IMR-90 (cell line): ENCODE results near the gene MRPS22. TPM values are rescaled to one million over a fixed set of nuclear protein-coding genes. Genes with fewer than 3 reads are reported as not detected.

Experiments used
- ATAC-seq: fragments of 200-7000 bp; cut with Tn5 transposase; 2 replicates; pipeline ENCODE4 v1.9.1; 2020; ENCODE audit warnings: low read depth, mild to moderate bottlenecking, moderate library complexity
- BruUV-seq: library from RNA; stranded (reverse); fragments of 400-500 nt; replicated peaks from 2 replicates; lab custom pipeline; 2021; lab: Mats Ljungman, UMichigan
- CTCF ChIA-PET: fragments of 300-600 bp; formaldehyde crosslinking; extraction: SDS; loops from one replicate; lab custom pipeline; 2021; ENCODE audit warnings: antibody characterized with exemption; lab: Yijun Ruan, JAX
- POLR2A ChIA-PET: fragments of 300-600 bp; sonication (Branson Sonifier 250); formaldehyde crosslinking; loops from one replicate; lab custom pipeline; 2022; ENCODE audit warnings: antibody characterized with exemption; ENCODE audit not compliant: unreplicated experiment; lab: Charles Lee
- DNase-seq: peaks from one replicate; pipeline ENCODE4 v3.0.0; 2013
- H2AFZ ChIP-seq: replicated peaks from 2 replicates; pipeline ENCODE3; 2013; ENCODE audit warnings: low read length, mild to moderate bottlenecking; ENCODE audit not compliant: poor library complexity
- H2AK5ac ChIP-seq: 2 replicates; pipeline ENCODE4 v1.6.1; 2013; ENCODE audit warnings: low read depth, low read length, inconsistent platforms
- H2AK9ac ChIP-seq: replicated peaks from 2 replicates; pipeline ENCODE3; 2013; ENCODE audit warnings: mild to moderate bottlenecking, low read depth, low read length, moderate library complexity; ENCODE audit not compliant: poor library complexity
- H2BK120ac ChIP-seq: 2 replicates; pipeline ENCODE4 v1.6.1; 2013; ENCODE audit warnings: low read depth, low read length, inconsistent platforms
- H2BK15ac ChIP-seq: 3 replicates; pipeline ENCODE4 v1.6.1; 2013; ENCODE audit warnings: low read depth, low read length, inconsistent platforms
- H2BK20ac ChIP-seq: 2 replicates; pipeline ENCODE4 v1.6.1; 2013; ENCODE audit warnings: low read depth, mild to moderate bottlenecking, inconsistent platforms, low read length, moderate library complexity
- H2BK5ac ChIP-seq: 2 replicates; pipeline ENCODE4 v1.6.1; 2013; ENCODE audit warnings: mild to moderate bottlenecking, low read depth, low read length, inconsistent platforms; ENCODE audit not compliant: poor library complexity, severe bottlenecking
- H3K14ac ChIP-seq: replicated peaks from 2 replicates; pipeline ENCODE4 v1.6.1; 2013; ENCODE audit warnings: low read depth, low read length, inconsistent platforms
- H3K18ac ChIP-seq: 2 replicates; pipeline ENCODE4 v1.6.1; 2013; ENCODE audit warnings: low read depth, low read length, control low read depth
- H3K23ac ChIP-seq: 2 replicates; pipeline ENCODE4 v1.6.1; 2013; ENCODE audit warnings: low read depth, low read length, inconsistent platforms
- H3K27ac ChIP-seq: 2 replicates; pipeline ENCODE4 v1.5.1; 2013; ENCODE audit warnings: mild to moderate bottlenecking, control low read depth, low read length; ENCODE audit not compliant: insufficient read depth
- H3K27me3 ChIP-seq: 2 replicates; pipeline ENCODE4 v1.6.1; 2013; ENCODE audit warnings: low read length; ENCODE audit not compliant: control insufficient read depth, insufficient read depth
- H3K36me3 ChIP-seq: 2 replicates; pipeline ENCODE4 v1.6.1; 2013; ENCODE audit warnings: low read length, mixed read lengths; ENCODE audit not compliant: control insufficient read depth, insufficient read depth
- H3K4ac ChIP-seq: 2 replicates; pipeline ENCODE4 v1.6.1; 2013; ENCODE audit warnings: low read depth, low read length, inconsistent platforms
- H3K4me1 ChIP-seq: 2 replicates; pipeline ENCODE4 v1.6.1; 2013; ENCODE audit warnings: low read length, mixed read lengths; ENCODE audit not compliant: control insufficient read depth, insufficient read depth
- H3K4me2 ChIP-seq: 2 replicates; pipeline ENCODE4 v1.6.1; 2013; ENCODE audit warnings: low read depth, mild to moderate bottlenecking, control low read depth, low read length, moderate library complexity
- H3K4me3 ChIP-seq: 2 replicates; pipeline ENCODE4 v1.5.1; 2013; ENCODE audit warnings: low read depth, mild to moderate bottlenecking, control low read depth, low read length, moderate library complexity; ENCODE audit not compliant: insufficient read depth
- H3K56ac ChIP-seq: 2 replicates; pipeline ENCODE4 v1.6.1; 2013; ENCODE audit warnings: low read length, inconsistent platforms; ENCODE audit not compliant: insufficient read depth; ENCODE audit errors: extremely low read depth
- H3K79me1 ChIP-seq, 2 experiments: 2 replicates each; pipeline ENCODE4 v1.6.1; 2013; ENCODE audit warnings: low read length in 2 of 2, inconsistent platforms in 1 of 2, low read depth in 1 of 2
- H3K9ac ChIP-seq: 2 replicates; pipeline ENCODE4 v1.6.1; 2013; ENCODE audit warnings: low read depth, low read length, control low read depth
- H3K9me1 ChIP-seq: 2 replicates; pipeline ENCODE4 v1.6.1; 2013; ENCODE audit warnings: low read length, inconsistent platforms; ENCODE audit not compliant: insufficient read depth
- H3K9me3 ChIP-seq: 2 replicates; pipeline ENCODE4 v1.6.1; 2013; ENCODE audit warnings: low read length; ENCODE audit not compliant: control insufficient read depth, insufficient read depth
- H4K20me1 ChIP-seq: 2 replicates; pipeline ENCODE4 v1.6.1; 2013; ENCODE audit warnings: low read length, inconsistent platforms; ENCODE audit not compliant: insufficient read depth
- H4K5ac ChIP-seq: 2 replicates; pipeline ENCODE4 v1.6.1; 2013; ENCODE audit warnings: mild to moderate bottlenecking, low read depth, low read length, control low read depth
- H4K8ac ChIP-seq, 2 experiments: 2 replicates each; pipeline ENCODE4 v1.6.1; 2013; ENCODE audit warnings: low read depth in 2 of 2, low read length in 2 of 2, control low read depth in 1 of 2, inconsistent platforms in 1 of 2
- H4K91ac ChIP-seq: 2 replicates; pipeline ENCODE4 v1.6.1; 2013; ENCODE audit warnings: low read depth, low read length, inconsistent platforms; ENCODE audit not compliant: insufficient read depth
- CEBPB ChIP-seq: IDR thresholded peaks from 2 replicates; pipeline ENCODE4 v1.6.1; 2012; ENCODE audit warnings: low read depth, low read length, improper control_type of control experiment
- ELK1 ChIP-seq: fragments of 150-350 bp; IDR thresholded peaks from 2 replicates; pipeline ENCODE4 v1.6.1; 2016; ENCODE audit warnings: low read depth, mild to moderate bottlenecking, low read length, moderate library complexity, borderline replicate concordance
- MAZ ChIP-seq: IDR thresholded peaks from 2 replicates; pipeline ENCODE4 v1.6.1; 2012; ENCODE audit warnings: low read depth, mild to moderate bottlenecking, low read length, improper control_type of control experiment, moderate library complexity, borderline replicate concordance
- NFE2L2 ChIP-seq: fragments of 150-350 bp; IDR thresholded peaks from 2 replicates; pipeline ENCODE4 v1.6.1; 2016; ENCODE audit warnings: low read depth, mild to moderate bottlenecking, low read length
- POLR2A ChIP-seq: IDR thresholded peaks from 2 replicates; pipeline ENCODE4 v1.6.1; 2012; ENCODE audit warnings: mild to moderate bottlenecking, low read depth, low read length
- SMC3 ChIP-seq: fragments of 150-350 bp; IDR thresholded peaks from 2 replicates; pipeline ENCODE4 v1.6.1; 2016; ENCODE audit warnings: low read depth, mild to moderate bottlenecking, antibody characterized with exemption, low read length, moderate library complexity
- WGBS, 2 experiments: methylation state at CpG; one replicate each; pipeline versions ENCODE4 v1.1.5 to v1.1.7; 2013; ENCODE audit warnings: missing lambda C conversion rate in 2 of 2; ENCODE audit not compliant: insufficient read length in 1 of 2; ENCODE audit errors: extremely low coverage in 2 of 2; 5-methylcytosine and 5-hydroxymethylcytosine counted together
- dilution Hi-C: fragments of 300-500 bp; cut with HindIII; formaldehyde crosslinking; loops from one replicate; pipeline ENCODE4 v1.14.3; 2018; ENCODE audit warnings: low sequenced_read_pairs; ENCODE audit not compliant: unreplicated experiment
- in situ Hi-C: fragments of 300-500 bp; cut with MboI; formaldehyde crosslinking; loops from 3 replicates; pipeline ENCODE4 v1.14.3; 2019; ENCODE audit warnings: low sequenced_read_pairs, inconsistent platforms, mixed read lengths
- intact Hi-C: fragments of 100-400 bp; cut with micrococcal nuclease; formaldehyde crosslinking; loops from 2 replicates; pipeline ENCODE4 v1.10.0; 2022
- polyA plus RNA-seq, 3 experiments: library from polyadenylated mRNA; depleted of rRNA; stranded (reverse); fragments of >200 nt; gene quantifications; 2 replicates each; pipeline ENCODE4 v1.2.3, GENCODE V29; 2012; ENCODE audit warnings: low replicate concordance in 1 of 3
- total RNA-seq: library from RNA; depleted of rRNA; stranded (reverse); fragments of >200 nt; gene quantifications from 2 replicates; pipeline ENCODE4 v1.2.3, GENCODE V29; 2012
- TF ChIP-seq, protein P1 (sequence below): conservative IDR thresholded peaks from 2 replicates; pipeline ENCODE4 v1.5.1; 2012; ENCODE audit warnings: mild to moderate bottlenecking, low read depth, low read length, improper control_type of control experiment

The MRPS22 gene
- total and polyA plus RNA-seq, 2 of the 4 experiments (the other 2 are of a cell fraction): 54.5 to 72.4 TPM

DNA sequence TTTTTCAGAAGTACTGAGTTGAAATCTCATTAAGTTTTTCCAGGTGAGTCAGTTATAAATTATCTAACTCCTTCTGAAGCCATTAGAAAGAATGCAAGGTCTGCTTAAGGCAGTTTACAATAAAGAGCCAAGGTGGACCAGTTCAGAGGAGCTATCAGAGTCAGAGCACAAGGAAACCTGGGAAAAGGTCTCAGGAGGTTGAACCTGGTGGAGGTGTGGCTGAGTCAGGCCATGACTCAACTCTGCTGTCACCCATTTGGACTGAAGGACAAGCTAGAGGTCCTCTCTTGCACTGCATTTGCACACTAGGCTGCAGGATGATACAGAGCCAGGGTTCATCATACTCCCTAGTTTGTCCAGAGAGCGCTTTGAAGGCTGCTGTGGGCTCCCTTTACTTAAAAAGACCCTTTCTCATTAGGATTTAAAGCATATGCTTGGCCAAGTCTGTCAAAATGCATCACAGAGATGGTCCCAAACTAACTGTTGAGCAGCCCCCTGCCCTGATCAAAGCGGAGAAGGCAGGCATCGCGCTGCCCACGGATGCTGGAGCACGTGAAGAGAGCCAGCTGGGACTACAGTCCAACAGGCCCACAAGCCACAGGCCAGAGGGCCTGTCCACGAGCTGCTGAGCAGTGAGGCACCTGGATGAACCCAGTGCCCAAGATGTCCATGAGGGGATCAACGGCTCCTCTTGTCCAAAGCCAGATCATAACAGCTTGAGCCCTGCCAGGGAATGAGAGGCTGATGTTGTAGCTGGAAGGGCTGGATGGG is 26.0 kb upstream of the MRPS22 start:
- Histone ChIP-seq H2BK5ac (no peak overlapping the region), H3K14ac (no peak overlapping the region), H3K27ac (no peak overlapping the region), H2BK120ac (no peak overlapping the region), H2BK15ac (no peak overlapping the region), H3K56ac (no peak overlapping the region), H4K91ac (no peak overlapping the region; the same call in 1 of the 2 replicates), H3K4ac (0 out of 2 replicates have a peak overlapping the region, but pooled peaks have one; percentile 12), H3K36me3 (no peaks in the 10 kb centered on the region), H3K18ac (no peak overlapping the region), H3K27me3 (peaks cover 3% of the 10 kb centered on the region), H3K9ac (no peak overlapping the region), H3K4me1 (peaks cover 2% of the 10 kb centered on the region; the same call in 1 of the 2 replicates), H3K4me2 (no peak overlapping the region), H2AK9ac (no peak overlapping the region), H3K4me3 (no peak overlapping the region), H4K5ac (no peak overlapping the region), H2BK20ac (no peak overlapping the region), H3K79me1 (no peaks in the 10 kb centered on the region), H2AK5ac (no peak overlapping the region), H3K9me3 (no peaks in the 10 kb centered on the region), H3K9me1 (peaks cover 6% of the 10 kb centered on the region; the same call in 1 of the 2 replicates), H4K20me1 (no peaks in the 10 kb centered on the region), H2AFZ (no peak overlapping the region), H3K23ac (no peak overlapping the region), H4K8ac (no peak overlapping the region)
- dilution Hi-C loops (no loop called here), in situ Hi-C loops (loop anchor here (10.0 kb wide), 1 partner anchor 193 kb away; no protein-coding TSS in a partner anchor), intact Hi-C loops (no loop called here)
- no peak for DNase-seq
- TF ChIP-seq, protein P1, sequence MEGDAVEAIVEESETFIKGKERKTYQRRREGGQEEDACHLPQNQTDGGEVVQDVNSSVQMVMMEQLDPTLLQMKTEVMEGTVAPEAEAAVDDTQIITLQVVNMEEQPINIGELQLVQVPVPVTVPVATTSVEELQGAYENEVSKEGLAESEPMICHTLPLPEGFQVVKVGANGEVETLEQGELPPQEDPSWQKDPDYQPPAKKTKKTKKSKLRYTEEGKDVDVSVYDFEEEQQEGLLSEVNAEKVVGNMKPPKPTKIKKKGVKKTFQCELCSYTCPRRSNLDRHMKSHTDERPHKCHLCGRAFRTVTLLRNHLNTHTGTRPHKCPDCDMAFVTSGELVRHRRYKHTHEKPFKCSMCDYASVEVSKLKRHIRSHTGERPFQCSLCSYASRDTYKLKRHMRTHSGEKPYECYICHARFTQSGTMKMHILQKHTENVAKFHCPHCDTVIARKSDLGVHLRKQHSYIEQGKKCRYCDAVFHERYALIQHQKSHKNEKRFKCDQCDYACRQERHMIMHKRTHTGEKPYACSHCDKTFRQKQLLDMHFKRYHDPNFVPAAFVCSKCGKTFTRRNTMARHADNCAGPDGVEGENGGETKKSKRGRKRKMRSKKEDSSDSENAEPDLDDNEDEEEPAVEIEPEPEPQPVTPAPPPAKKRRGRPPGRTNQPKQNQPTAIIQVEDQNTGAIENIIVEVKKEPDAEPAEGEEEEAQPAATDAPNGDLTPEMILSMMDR: no peak
- TF ChIP-seq CEBPB (no peak), ELK1 (no peak), NFE2L2 (no peak), MAZ (no peak), POLR2A (no peak), SMC3 (no peak)
- no peak for ATAC-seq
- POLR2A ChIA-PET: interaction anchor here (0.8 kb wide), 1 partner anchor 17 kb away, joined by 3 read pairs; no protein-coding TSS in a partner anchor
- WGBS, 2 experiments: 80% methylated on average over 5 of the region's 8 CpGs; no CpG with 5 or more reads in 1 of the 2 experiments
- BruUV-seq: no TSS peak
- CTCF ChIA-PET: interaction anchor here (2.2 to 3.0 kb wide), 2 partner anchors 11 to 206 kb away, joined by 8 to 11 read pairs; no protein-coding TSS in a partner anchor
